Neural crest cell (in vitro differentiated cells): ENCODE measurements around the gene AIPL1. TPM values are rescaled to one million over a fixed set of nuclear protein-coding genes. Genes with fewer than 3 reads are reported as not detected.

ENCODE experiments used
- DNase-seq: peaks from one replicate; pipeline ENCODE4 v3.0.0; 2021; ENCODE audit warnings: low read depth, mixed read lengths, low spot score
- H3K27ac Mint-ChIP-seq: one replicate; pipeline ENCODE4 v1.8.0; 2021; ENCODE audit warnings: mild to moderate bottlenecking, mixed read lengths; ENCODE audit not compliant: unreplicated experiment
- H3K27me3 Mint-ChIP-seq: 2 replicates; pipeline ENCODE4 v1.8.0; 2021; ENCODE audit warnings: low read depth, mild to moderate bottlenecking, mixed read lengths
- H3K36me3 Mint-ChIP-seq: 2 replicates; pipeline ENCODE4 v1.8.0; 2021; ENCODE audit warnings: low read depth, mild to moderate bottlenecking, mixed read lengths
- H3K4me1 Mint-ChIP-seq: 2 replicates; pipeline ENCODE4 v1.8.0; 2021; ENCODE audit warnings: mixed read lengths
- H3K4me3 Mint-ChIP-seq: one replicate; pipeline ENCODE4 v1.8.0; 2021; ENCODE audit warnings: mild to moderate bottlenecking, mixed read lengths
- H3K9me3 Mint-ChIP-seq: 2 replicates; pipeline ENCODE4 v1.8.0; 2021; ENCODE audit warnings: mixed read lengths
- CTCF ChIP-seq: fragments of 200-600 bp; sonication (generic); conservative IDR thresholded peaks from 2 replicates; pipeline ENCODE4 v1.5.0; 2021; ENCODE audit warnings: antibody characterized with exemption, mild to moderate bottlenecking
- total RNA-seq: library from RNA; stranded (reverse); gene quantifications from 2 replicates; pipeline ENCODE4 v1.2.1, GENCODE V29; 2021

The AIPL1 gene
- total RNA-seq, 1 donor from 2014 or later, result not detected

GRCh38 chr17:6474906-6475305, 40.0 kb upstream of the AIPL1 start:
- DNase-seq, result no peak
- no peaks in the 10 kb centered on the region for H3K9me3 Mint-ChIP-seq
- no peaks in the 10 kb centered on the region for H3K27me3 Mint-ChIP-seq
- peaks cover 10% of the 10 kb centered on the region for H3K4me1 Mint-ChIP-seq
- no peaks in the 10 kb centered on the region for H3K36me3 Mint-ChIP-seq
- no peak overlapping the region for H3K4me3 Mint-ChIP-seq
- TF ChIP-seq CTCF, result no peak
- H3K27ac Mint-ChIP-seq, result no peak overlapping the region

GRCh38 chr17:6474376-6474775, 39.5 kb upstream of the AIPL1 start:
- Mint-ChIP-seq H3K36me3 (no peaks in the 10 kb centered on the region), H3K9me3 (no peaks in the 10 kb centered on the region), H3K4me1 (peaks cover 10% of the 10 kb centered on the region), H3K4me3 (no peak overlapping the region), H3K27me3 (no peaks in the 10 kb centered on the region), H3K27ac (no peak overlapping the region)
- no peak for DNase-seq
- TF ChIP-seq CTCF, result no peak

GRCh38 chr17:6473128-6473767, 38.3 kb upstream of the AIPL1 start:
- Mint-ChIP-seq H3K4me3 (peak overlapping the region; percentile 17), H3K36me3 (peaks cover 3% of the 10 kb centered on the region), H3K27ac (peak overlapping the region; percentile 89), H3K9me3 (no peaks in the 10 kb centered on the region), H3K4me1 (peaks cover 10% of the 10 kb centered on the region), H3K27me3 (no peaks in the 10 kb centered on the region)
- TF ChIP-seq CTCF, result peak; percentile 95
- peak; percentile 91 for DNase-seq

- no peak for TF ChIP-seq CTCF
- no peaks in the 10 kb centered on the region for H3K27me3 Mint-ChIP-seq
- no peak for DNase-seq
- H3K4me1 Mint-ChIP-seq, result peaks cover 10% of the 10 kb centered on the region
- H3K4me3 Mint-ChIP-seq, result no peak overlapping the region
- no peak overlapping the region for H3K27ac Mint-ChIP-seq
- H3K9me3 Mint-ChIP-seq, result no peaks in the 10 kb centered on the region
- peaks cover 3% of the 10 kb centered on the region for H3K36me3 Mint-ChIP-seq
Measured at GRCh38 chr17:6472517-6472916, 37.6 kb upstream of the AIPL1 start.

GRCh38 chr17:6471531-6472465, 36.9 kb upstream of the AIPL1 start:
- H3K36me3 Mint-ChIP-seq, result peaks cover 3% of the 10 kb centered on the region
- no peak overlapping the region for H3K27ac Mint-ChIP-seq
- no peak overlapping the region for H3K4me3 Mint-ChIP-seq
- no peaks in the 10 kb centered on the region for H3K27me3 Mint-ChIP-seq
- DNase-seq, result no peak
- peaks cover 10% of the 10 kb centered on the region for H3K4me1 Mint-ChIP-seq
- no peak for TF ChIP-seq CTCF
- H3K9me3 Mint-ChIP-seq, result no peaks in the 10 kb centered on the region
